ENCODE results near the gene KCNJ12.

Gene KCNJ12

GRCh38 chr17:21371511-21372081 lies 4.6 kb upstream of the KCNJ12 start:
- no peak for TF ChIP-seq CTCF (conservative IDR thresholded peaks at IDR 0.05; ENCODE audit: low read depth)
- DNase-seq (ENCODE audit: low spot score), result no peak
- H3K27ac ChIP-seq, result no peak overlapping the region
- ChIA-PET CTCF (no interaction called here), POLR2A (ENCODE audit: low non-redundant PET) (no interaction called here)

- ChIA-PET CTCF (no interaction called here), POLR2A (ENCODE audit: low non-redundant PET) (no interaction called here)
- DNase-seq (ENCODE audit: low spot score), result no peak
- no peak for TF ChIP-seq CTCF (conservative IDR thresholded peaks at IDR 0.05; ENCODE audit: low read depth)
- H3K27ac ChIP-seq, result no peak overlapping the region
Observed at GRCh38 chr17:21372256-21372954, 3.8 kb upstream of the KCNJ12 start.

GRCh38 chr17:21373036-21373435 lies 3.1 kb upstream of the KCNJ12 start:
- no peak for TF ChIP-seq CTCF (conservative IDR thresholded peaks at IDR 0.05; ENCODE audit: low read depth)
- ChIA-PET POLR2A (ENCODE audit: low non-redundant PET) (no interaction called here), CTCF (no interaction called here)
- no peak for DNase-seq (ENCODE audit: low spot score)
- H3K27ac ChIP-seq, result no peak overlapping the region

- POLR2A ChIA-PET (ENCODE audit: low non-redundant PET), result no interaction called here
- CTCF ChIA-PET, result no interaction called here
- no peak overlapping the region for H3K27ac ChIP-seq
- TF ChIP-seq CTCF (conservative IDR thresholded peaks at IDR 0.05; ENCODE audit: low read depth), result no peak
- DNase-seq (ENCODE audit: low spot score), result no peak
Observed at GRCh38 chr17:21373696-21374440, 2.3 kb upstream of the KCNJ12 start.

- no peak for DNase-seq (ENCODE audit: low spot score)
Observed at GRCh38 chr17:21374441-21375161, 1.6 kb upstream of the KCNJ12 start.

More at GRCh38 chr17:21374441-21375161, 1.6 kb upstream of the KCNJ12 start:
- no peak for TF ChIP-seq CTCF (conservative IDR thresholded peaks at IDR 0.05; ENCODE audit: low read depth)
- ChIA-PET POLR2A (ENCODE audit: low non-redundant PET) (no interaction called here), CTCF (no interaction called here)
- H3K27ac ChIP-seq, result no peak overlapping the region

Data from RWPE1 (cell line).